ENCODE measurements around the gene STAMBPL1.

STAMBPL1 gene

GRCh38 chr10:88936656-88937055, 56.6 kb downstream of the STAMBPL1 start:
- Mint-ChIP-seq H3K4me3 (no peak overlapping the region), H3K9me3 (no peaks in the 10 kb centered on the region), H3K4me1 (peaks cover 23% of the 10 kb centered on the region), H3K27me3 (no peaks in the 10 kb centered on the region), H3K27ac (ENCODE audit: low read depth) (no peak overlapping the region), H3K36me3 (ENCODE audit: insufficient read depth) (peaks cover 4% of the 10 kb centered on the region)
- ATAC-seq (replicated peaks; ENCODE audit: extremely low read depth, poor library complexity, severe bottlenecking) (no peak), DNase-seq (ENCODE audit: low spot score in 2 of 2) (no peak)

DNA sequence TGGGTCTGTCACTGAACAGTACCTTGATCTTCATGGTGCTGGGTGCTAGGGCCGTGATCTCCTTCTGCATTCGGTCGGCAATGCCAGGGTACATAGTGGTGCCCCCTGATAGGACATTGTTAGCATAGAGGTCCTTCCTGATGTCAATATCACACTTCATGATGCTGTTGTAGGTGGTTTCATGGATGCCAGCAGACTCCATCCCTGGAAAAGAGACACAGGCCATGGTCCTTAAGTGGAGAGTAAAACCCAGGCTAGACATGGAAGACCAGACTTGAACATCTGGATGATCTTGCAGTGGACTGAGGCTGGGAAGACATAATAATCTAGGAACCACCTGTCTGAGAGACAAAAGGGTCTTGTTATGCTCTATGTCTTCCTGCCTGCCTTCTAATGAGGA, 58.0 kb downstream of the STAMBPL1 start:
- peaks cover 1% of the 10 kb centered on the region for H3K36me3 Mint-ChIP-seq (ENCODE audit: insufficient read depth)
- peaks cover 17% of the 10 kb centered on the region for H3K4me1 Mint-ChIP-seq
- DNase-seq (ENCODE audit: low spot score in 2 of 2) (no peak), ATAC-seq (replicated peaks; ENCODE audit: extremely low read depth, poor library complexity, severe bottlenecking) (no peak)
- no peak overlapping the region for H3K4me3 Mint-ChIP-seq
- no peaks in the 10 kb centered on the region for H3K9me3 Mint-ChIP-seq
- no peak overlapping the region for H3K27ac Mint-ChIP-seq (ENCODE audit: low read depth)
- H3K27me3 Mint-ChIP-seq = no peaks in the 10 kb centered on the region

DNA sequence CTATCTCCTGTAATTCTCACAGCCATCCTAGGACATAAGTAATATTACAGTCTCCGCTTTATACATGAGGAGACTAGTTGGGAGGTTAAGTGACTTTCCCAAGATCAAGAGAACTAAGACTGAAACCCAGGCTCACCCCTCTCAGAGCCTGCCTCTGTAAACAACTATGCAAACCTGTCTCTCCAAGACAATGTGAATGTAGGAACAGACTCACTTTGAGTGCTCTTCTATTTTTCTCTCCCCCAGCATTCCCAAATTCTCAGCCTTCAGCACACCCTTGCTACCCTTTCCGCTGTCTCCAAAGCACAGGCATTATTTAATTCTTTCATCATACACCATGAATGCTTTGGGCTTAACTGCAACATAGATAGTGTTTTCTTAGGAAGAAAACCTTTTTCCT, 58.9 kb downstream of the STAMBPL1 start:
- H3K27me3 Mint-ChIP-seq = no peaks in the 10 kb centered on the region
- H3K4me1 Mint-ChIP-seq = peaks cover 17% of the 10 kb centered on the region
- no peak overlapping the region for H3K4me3 Mint-ChIP-seq
- ATAC-seq (replicated peaks; ENCODE audit: extremely low read depth, poor library complexity, severe bottlenecking) (no peak), DNase-seq (ENCODE audit: low spot score in 2 of 2) (no peak)
- H3K27ac Mint-ChIP-seq (ENCODE audit: low read depth) = no peak overlapping the region
- H3K9me3 Mint-ChIP-seq = no peaks in the 10 kb centered on the region
- H3K36me3 Mint-ChIP-seq (ENCODE audit: insufficient read depth) = peaks cover 3% of the 10 kb centered on the region

DNA sequence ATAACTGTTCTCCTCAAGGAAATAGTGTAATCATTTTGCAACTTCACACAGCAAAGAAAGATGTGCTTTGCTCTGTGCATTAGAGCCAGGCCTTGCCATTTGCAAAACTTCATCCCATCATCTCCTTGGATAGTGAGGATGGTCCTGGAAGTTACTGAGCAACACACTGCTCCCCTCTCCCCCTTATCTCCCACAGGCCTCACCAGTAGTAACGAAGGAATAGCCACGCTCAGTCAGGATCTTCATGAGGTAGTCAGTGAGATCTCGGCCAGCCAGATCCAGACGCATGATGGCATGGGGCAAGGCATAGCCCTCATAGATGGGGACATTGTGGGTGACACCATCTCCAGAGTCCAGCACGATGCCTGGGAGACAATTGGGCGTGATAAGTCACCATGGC, 61.0 kb downstream of the STAMBPL1 start:
- ATAC-seq (replicated peaks; ENCODE audit: extremely low read depth, poor library complexity, severe bottlenecking) (no peak), DNase-seq (ENCODE audit: low spot score in 2 of 2) (no peak)
- Mint-ChIP-seq H3K4me3 (no peak overlapping the region), H3K27ac (ENCODE audit: low read depth) (peak overlapping the region; percentile 6), H3K27me3 (no peaks in the 10 kb centered on the region), H3K4me1 (peaks cover 6% of the 10 kb centered on the region), H3K36me3 (ENCODE audit: insufficient read depth) (peaks cover 3% of the 10 kb centered on the region), H3K9me3 (no peaks in the 10 kb centered on the region)

- Mint-ChIP-seq H3K4me1 (no peaks in the 10 kb centered on the region), H3K9me3 (no peaks in the 10 kb centered on the region), H3K4me3 (no peak overlapping the region), H3K27ac (ENCODE audit: low read depth) (no peak overlapping the region), H3K27me3 (no peaks in the 10 kb centered on the region), H3K36me3 (ENCODE audit: insufficient read depth) (peaks cover 5% of the 10 kb centered on the region)
- DNase-seq (ENCODE audit: low spot score in 2 of 2) (no peak), ATAC-seq (replicated peaks; ENCODE audit: extremely low read depth, poor library complexity, severe bottlenecking) (no peak)
Measured at GRCh38 chr10:88943778-88944177, 63.7 kb downstream of the STAMBPL1 start.

GRCh38 chr10:88944813-88945212, 64.8 kb downstream of the STAMBPL1 start:
- H3K36me3 Mint-ChIP-seq (ENCODE audit: insufficient read depth) = peaks cover 5% of the 10 kb centered on the region
- ATAC-seq (replicated peaks; ENCODE audit: extremely low read depth, poor library complexity, severe bottlenecking) (no peak), DNase-seq (ENCODE audit: low spot score in 2 of 2) (no peak)
- H3K4me1 Mint-ChIP-seq = no peaks in the 10 kb centered on the region
- H3K27me3 Mint-ChIP-seq = no peaks in the 10 kb centered on the region
- H3K27ac Mint-ChIP-seq (ENCODE audit: low read depth) = no peak overlapping the region
- H3K4me3 Mint-ChIP-seq = no peak overlapping the region
- H3K9me3 Mint-ChIP-seq = no peaks in the 10 kb centered on the region

DNA sequence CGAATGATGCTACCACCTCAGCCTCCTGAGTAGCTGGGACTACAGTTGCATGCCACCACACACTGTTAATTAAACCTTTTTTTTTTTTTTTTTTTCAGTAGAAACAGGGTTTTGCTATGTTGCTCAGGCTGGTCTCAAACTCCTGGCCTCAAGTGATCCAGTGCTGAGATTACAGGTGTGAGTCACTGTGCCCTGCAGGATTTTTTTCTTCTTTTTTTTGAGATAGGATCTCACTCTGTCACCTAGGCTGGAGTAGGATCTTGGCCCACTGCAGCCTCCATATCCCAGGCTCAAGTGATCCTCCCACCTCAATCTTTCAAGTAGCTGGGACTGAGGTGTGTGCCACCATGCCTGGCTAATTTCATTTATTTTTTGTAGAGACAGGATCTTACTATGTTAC, 66.2 kb downstream of the STAMBPL1 start:
- Mint-ChIP-seq H3K4me1 (no peaks in the 10 kb centered on the region), H3K27me3 (no peaks in the 10 kb centered on the region), H3K4me3 (no peak overlapping the region), H3K36me3 (ENCODE audit: insufficient read depth) (peaks cover 6% of the 10 kb centered on the region), H3K27ac (ENCODE audit: low read depth) (no peak overlapping the region), H3K9me3 (no peaks in the 10 kb centered on the region)
- no peak for ATAC-seq (replicated peaks; ENCODE audit: extremely low read depth, poor library complexity, severe bottlenecking)
- no peak for DNase-seq (ENCODE audit: low spot score in 2 of 2)

DNA sequence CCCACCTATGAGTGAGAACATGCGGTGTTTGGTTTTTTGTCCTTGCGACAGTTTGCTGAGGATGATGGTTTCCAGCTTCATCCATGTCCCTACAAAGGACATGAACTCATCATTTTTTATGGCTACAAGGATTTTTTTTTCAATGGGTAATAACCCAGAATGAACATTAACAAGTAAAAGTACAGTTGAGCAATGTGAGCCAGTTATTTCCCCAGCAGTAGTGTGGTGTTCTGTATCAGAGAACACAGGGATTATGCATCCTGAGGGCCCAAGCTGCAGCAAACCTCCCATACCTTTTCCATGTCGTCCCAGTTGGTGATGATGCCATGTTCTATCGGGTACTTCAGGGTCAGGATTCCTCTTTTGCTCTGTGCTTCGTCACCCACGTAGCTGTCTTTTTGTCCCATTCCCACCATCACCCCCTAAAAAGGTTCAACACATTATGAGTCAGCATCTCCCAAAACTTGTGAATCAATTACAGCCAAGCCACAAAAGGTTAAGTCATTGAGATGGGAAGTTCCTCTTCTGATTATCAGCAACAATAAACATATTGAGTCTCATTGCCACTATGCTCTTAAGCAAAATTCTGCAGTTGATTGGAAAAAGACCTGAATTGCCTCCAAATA, 67.0 kb downstream of the STAMBPL1 start:
- no peak for DNase-seq (ENCODE audit: low spot score in 2 of 2)
- no peak overlapping the region for H3K4me3 Mint-ChIP-seq
- H3K36me3 Mint-ChIP-seq (ENCODE audit: insufficient read depth) = peaks cover 6% of the 10 kb centered on the region
- H3K4me1 Mint-ChIP-seq = no peaks in the 10 kb centered on the region
- H3K27ac Mint-ChIP-seq (ENCODE audit: low read depth) = no peak overlapping the region
- H3K27me3 Mint-ChIP-seq = no peaks in the 10 kb centered on the region
- ATAC-seq (replicated peaks; ENCODE audit: extremely low read depth, poor library complexity, severe bottlenecking) = no peak
- no peaks in the 10 kb centered on the region for H3K9me3 Mint-ChIP-seq

- ATAC-seq (replicated peaks; ENCODE audit: extremely low read depth, poor library complexity, severe bottlenecking) (no peak), DNase-seq (ENCODE audit: low spot score in 2 of 2) (no peak)
- Mint-ChIP-seq H3K27me3 (no peaks in the 10 kb centered on the region), H3K36me3 (ENCODE audit: insufficient read depth) (peaks cover 4% of the 10 kb centered on the region), H3K27ac (ENCODE audit: low read depth) (no peak overlapping the region), H3K4me3 (no peak overlapping the region), H3K4me1 (peaks cover 5% of the 10 kb centered on the region), H3K9me3 (no peaks in the 10 kb centered on the region)
Measured at GRCh38 chr10:88949051-88949450, 69.0 kb downstream of the STAMBPL1 start.

DNA sequence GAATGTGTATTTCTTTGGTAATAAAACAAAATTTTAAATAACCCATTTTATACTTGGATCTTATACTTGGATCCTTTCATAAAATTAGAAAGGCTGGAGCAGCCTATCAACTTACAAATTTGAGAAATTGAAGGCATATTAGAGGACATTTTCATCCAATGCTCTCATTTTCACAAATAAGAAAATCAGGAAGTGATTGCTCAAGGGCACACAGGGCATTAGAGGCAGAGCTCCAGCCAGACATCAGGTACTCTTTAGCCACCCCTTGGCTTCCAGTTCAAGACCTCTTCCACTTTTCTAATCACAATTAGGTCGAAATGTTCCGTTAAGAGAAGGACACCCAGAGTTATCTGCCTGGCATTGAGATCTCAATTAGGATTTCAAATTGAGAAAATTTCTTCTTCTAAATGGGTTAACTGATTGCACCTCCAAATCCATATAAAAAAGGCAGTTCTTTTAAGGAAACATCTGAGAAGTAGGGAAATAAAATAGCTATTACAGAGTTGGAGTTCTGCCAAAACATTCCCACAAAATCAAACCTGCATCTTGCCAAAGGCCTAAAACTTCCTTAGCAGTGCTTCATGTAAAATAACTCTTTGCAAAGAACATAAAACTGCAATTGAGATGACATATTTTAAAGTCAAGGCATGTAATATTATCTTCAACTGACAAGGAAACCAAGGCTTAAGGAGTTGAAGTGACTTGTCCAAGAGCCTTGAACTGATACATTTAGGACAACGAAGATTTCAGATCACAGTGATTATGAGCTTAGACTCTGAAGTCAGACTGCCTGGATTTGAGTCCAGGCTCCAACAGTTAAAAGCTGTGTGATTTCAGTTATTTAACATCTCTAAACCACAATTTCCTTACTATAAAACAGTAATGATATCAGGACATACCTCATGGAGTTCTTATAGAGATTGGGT, 70.1 kb downstream of the STAMBPL1 start:
- DNase-seq (ENCODE audit: low spot score in 2 of 2) (no peak), ATAC-seq (replicated peaks; ENCODE audit: extremely low read depth, poor library complexity, severe bottlenecking) (no peak)
- H3K27me3 Mint-ChIP-seq = no peaks in the 10 kb centered on the region
- H3K4me3 Mint-ChIP-seq = no peak overlapping the region
- H3K4me1 Mint-ChIP-seq = peaks cover 5% of the 10 kb centered on the region
- no peaks in the 10 kb centered on the region for H3K9me3 Mint-ChIP-seq
- H3K27ac Mint-ChIP-seq (ENCODE audit: low read depth) = no peak overlapping the region
- H3K36me3 Mint-ChIP-seq (ENCODE audit: insufficient read depth) = peaks cover 4% of the 10 kb centered on the region

GRCh38 chr10:88952647-88953111, 72.6 kb downstream of the STAMBPL1 start, which contains the start of gene ACTA2:
ACTA2 (minus strand) TSS chr10:88952773; CDS start chr10:88948930, 3,843 bp downstream.
- no peak within 1 kb of the TSS for H3K27ac Mint-ChIP-seq (ENCODE audit: low read depth)

DNA sequence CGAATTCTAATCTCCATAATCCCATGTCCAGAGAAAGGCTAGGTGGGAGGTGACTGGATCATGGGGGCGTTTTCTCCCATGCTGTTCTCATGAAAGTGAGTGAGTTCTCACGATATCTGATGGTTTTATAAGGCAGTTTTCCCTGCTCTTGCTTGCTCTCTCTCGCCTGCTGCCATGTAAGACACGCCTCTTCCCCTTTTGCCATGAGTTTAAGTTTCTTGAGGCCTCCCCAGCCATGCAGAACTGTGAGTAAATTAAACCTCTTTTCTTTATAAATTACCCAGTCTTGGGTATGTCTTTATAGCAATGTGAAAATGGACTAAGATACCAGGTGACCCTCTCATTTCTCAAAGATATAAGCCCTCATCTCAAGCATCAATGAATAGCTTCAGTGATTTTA, 73.6 kb downstream of the STAMBPL1 start:
- no peaks in the 10 kb centered on the region for H3K9me3 Mint-ChIP-seq
- peaks cover 5% of the 10 kb centered on the region for H3K4me1 Mint-ChIP-seq
- no peak overlapping the region for H3K4me3 Mint-ChIP-seq
- no peak for ATAC-seq (replicated peaks; ENCODE audit: extremely low read depth, poor library complexity, severe bottlenecking)
- no peak for DNase-seq (ENCODE audit: low spot score in 2 of 2)
- H3K27me3 Mint-ChIP-seq = no peaks in the 10 kb centered on the region
- H3K36me3 Mint-ChIP-seq (ENCODE audit: insufficient read depth) = peaks cover 3% of the 10 kb centered on the region
- H3K27ac Mint-ChIP-seq (ENCODE audit: low read depth) = no peak overlapping the region

More at GRCh38 chr10:88952647-88953111, 72.6 kb downstream of the STAMBPL1 start, which contains the start of gene ACTA2:
- Mint-ChIP-seq H3K36me3 (ENCODE audit: insufficient read depth) (peaks cover 3% of the 10 kb centered on the region), H3K9me3 (no peaks in the 10 kb centered on the region), H3K4me1 (peaks cover 5% of the 10 kb centered on the region), H3K27me3 (no peaks in the 10 kb centered on the region), H3K4me3 (no peak within 1 kb of the TSS)
- ATAC-seq (replicated peaks; ENCODE audit: extremely low read depth, poor library complexity, severe bottlenecking) = no peak
- DNase-seq (ENCODE audit: low spot score in 2 of 2) = no peak
